Activated T-helper 17 cell treated with anti-CD3 and anti-CD28 coated beads, Interleukin-2, amount 50 U/mL, for 72 hours (primary cell): Measurements from ENCODE around the gene RNF214. TPM values are rescaled to one million over a fixed set of nuclear protein-coding genes. Genes with fewer than 3 reads are reported as not detected.
A peak's percentile ranks its signal among the peaks of the same experiment; 100 is the strongest.

Experiments used
- ATAC-seq: fragments of 150-1000 bp; cut with Tn5 transposase; replicated peaks from 2 replicates; pipeline ENCODE4 v1.10.0; 2021; ENCODE audit warnings: mild to moderate bottlenecking, moderate library complexity
- H3K27ac Mint-ChIP-seq: one replicate; pipeline ENCODE4 v1.8.0; 2022; ENCODE audit warnings: mixed read lengths
- H3K27me3 Mint-ChIP-seq: one replicate; pipeline ENCODE4 v1.8.0; 2022; ENCODE audit warnings: mixed read lengths
- H3K36me3 Mint-ChIP-seq: one replicate; pipeline ENCODE4 v1.8.0; 2022; ENCODE audit warnings: low read depth, mild to moderate bottlenecking, mixed read lengths
- H3K4me1 Mint-ChIP-seq: one replicate; pipeline ENCODE4 v1.8.0; 2022; ENCODE audit warnings: mixed read lengths
- H3K4me3 Mint-ChIP-seq: one replicate; pipeline ENCODE4 v1.8.0; 2022; ENCODE audit warnings: mild to moderate bottlenecking, mixed read lengths
- H3K9me3 Mint-ChIP-seq: one replicate; pipeline ENCODE4 v1.8.0; 2022; ENCODE audit warnings: mixed read lengths
- total RNA-seq, 2 donors: library from RNA; stranded (reverse); gene quantifications; one replicate each; pipeline ENCODE4 v1.2.3, GENCODE V29; 2022

RNF214 gene
- total RNA-seq, 2 donors from 2014 or later = 15.3 to 18.6 TPM

DNA sequence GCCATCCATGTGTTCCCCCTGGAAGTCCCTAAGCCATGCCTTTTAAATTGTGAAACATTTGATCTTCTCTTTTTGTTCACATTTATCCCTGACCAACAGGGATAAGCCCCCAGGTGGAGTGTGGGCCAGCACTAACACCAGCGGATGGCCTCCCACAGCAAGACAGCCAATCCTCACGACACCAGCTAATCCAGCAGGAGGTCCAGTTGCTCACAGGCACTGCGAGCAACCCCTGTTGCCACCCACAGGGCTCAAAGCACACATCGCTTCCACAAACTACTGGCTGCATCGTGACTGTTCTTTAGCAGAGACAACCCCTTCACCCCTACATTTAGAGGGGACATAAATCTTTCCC lies 2.6 kb upstream of the RNF214 start:
- Mint-ChIP-seq H3K4me1 (peaks cover 33% of the 10 kb centered on the region), H3K36me3 (peaks cover 72% of the 10 kb centered on the region), H3K9me3 (no peaks in the 10 kb centered on the region), H3K27me3 (no peaks in the 10 kb centered on the region), H3K27ac (peak overlapping the region; percentile 98), H3K4me3 (peak overlapping the region; percentile 89)
- ATAC-seq = peak; percentile 1

DNA sequence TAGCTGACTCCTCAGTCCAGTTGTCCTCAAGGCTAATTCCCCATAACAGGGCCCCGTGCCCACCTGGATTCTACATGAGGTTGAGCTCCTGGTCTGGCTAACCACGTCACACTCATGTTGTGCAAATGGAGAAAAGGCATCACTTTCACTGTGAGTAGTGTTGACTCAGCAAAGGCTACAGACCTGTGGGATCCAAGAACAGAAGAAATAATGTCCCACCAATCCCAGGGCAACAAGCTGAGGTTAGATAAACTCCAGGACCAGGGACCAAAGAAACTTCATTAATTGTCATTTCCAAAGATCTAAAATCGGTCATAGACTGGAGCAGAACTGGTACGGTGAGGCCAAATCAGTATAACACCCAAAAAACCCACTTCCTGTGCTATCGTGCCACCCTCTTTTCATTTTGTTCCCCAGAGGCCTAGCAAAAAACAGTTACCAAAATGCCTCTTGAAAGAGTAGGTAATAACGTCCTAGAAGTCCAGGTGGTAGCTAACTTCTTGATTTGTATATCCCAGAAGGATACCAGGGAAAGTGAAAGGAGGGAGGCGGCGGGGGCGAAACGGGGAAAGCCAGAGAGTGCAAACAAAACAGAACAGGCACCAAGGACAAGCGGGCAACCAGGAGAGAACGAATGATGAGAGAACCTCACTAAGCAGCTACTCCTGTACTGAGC lies 2.0 kb upstream of the RNF214 start:
- Mint-ChIP-seq H3K36me3 (peaks cover 67% of the 10 kb centered on the region), H3K27me3 (no peaks in the 10 kb centered on the region), H3K9me3 (no peaks in the 10 kb centered on the region), H3K4me1 (peaks cover 33% of the 10 kb centered on the region), H3K27ac (peak overlapping the region; percentile 98), H3K4me3 (peak overlapping the region; percentile 89)
- peak; percentile 68 for ATAC-seq

DNA sequence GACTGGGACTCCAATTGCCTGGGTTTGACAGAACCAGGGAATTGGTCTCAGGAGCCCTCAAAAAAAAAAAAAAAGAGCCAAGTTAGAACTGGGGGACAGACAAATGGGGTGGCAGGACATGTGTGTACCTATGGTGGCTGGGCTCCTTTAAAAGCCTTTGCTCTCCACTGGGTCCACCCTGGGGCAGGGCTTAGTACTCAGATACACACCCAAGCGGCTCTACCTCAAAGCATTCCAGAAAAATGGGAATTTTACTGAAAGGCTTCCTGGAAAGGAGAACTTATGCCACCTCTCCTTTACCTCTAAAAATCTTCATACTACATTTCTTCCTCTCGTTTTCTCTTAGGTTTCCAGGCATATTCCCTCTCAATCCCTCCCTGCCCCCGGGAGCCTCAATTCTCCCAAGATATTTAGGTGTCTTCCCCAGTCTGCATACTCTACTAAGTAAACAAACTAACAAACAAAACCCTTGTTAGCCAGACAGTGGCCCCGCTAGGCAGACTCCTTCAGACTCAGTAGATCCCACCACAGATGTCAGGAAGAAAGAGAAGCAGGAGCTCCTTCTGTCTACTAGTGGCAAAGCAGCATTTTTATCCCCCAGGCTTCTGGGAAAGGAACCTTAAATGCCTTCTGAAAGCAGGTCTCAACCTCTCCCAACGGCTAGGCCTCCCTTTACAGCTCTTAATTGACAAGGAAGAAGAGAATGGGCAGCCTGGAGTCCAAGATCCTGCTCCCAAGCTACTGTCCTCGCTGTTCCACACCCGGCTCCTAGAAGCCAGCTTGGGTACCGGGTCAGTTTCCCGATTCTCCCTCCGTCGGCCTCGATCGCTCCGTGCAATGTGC lies 1.3 kb upstream of the RNF214 start:
- ATAC-seq = no peak
- H3K4me1 Mint-ChIP-seq = peaks cover 33% of the 10 kb centered on the region
- no peaks in the 10 kb centered on the region for H3K27me3 Mint-ChIP-seq
- H3K27ac Mint-ChIP-seq = peak overlapping the region; percentile 98
- H3K9me3 Mint-ChIP-seq = no peaks in the 10 kb centered on the region
- H3K36me3 Mint-ChIP-seq = peaks cover 59% of the 10 kb centered on the region
- H3K4me3 Mint-ChIP-seq = peak overlapping the region; percentile 89

DNA sequence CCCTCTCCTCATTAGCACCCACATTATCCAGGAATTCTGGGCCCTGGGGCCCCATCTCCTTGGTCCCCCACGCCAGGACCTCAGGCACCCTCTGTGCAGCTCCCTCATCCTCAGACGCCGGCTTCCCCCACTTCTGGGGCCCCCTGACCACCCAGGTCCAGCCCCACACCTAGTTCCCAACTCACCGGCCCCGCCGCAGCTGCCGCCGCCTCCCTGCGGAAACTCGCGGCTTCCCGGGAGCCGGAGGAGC lies 704 bp upstream of the RNF214 start, which contains the start of gene PCSK7:
Gene PCSK7 (minus strand): TSS at position 232 of the 250 bp plus-strand sequence. CDS start 2,229 bp downstream, outside the sequence.
- Mint-ChIP-seq H3K4me3 (peak within 1 kb of the TSS; percentile 89), H3K27ac (peak within 1 kb of the TSS; percentile 98), H3K9me3 (no peaks in the 10 kb centered on the region), H3K36me3 (peaks cover 54% of the 10 kb centered on the region), H3K4me1 (peaks cover 29% of the 10 kb centered on the region), H3K27me3 (no peaks in the 10 kb centered on the region)
- no peak for ATAC-seq

DNA sequence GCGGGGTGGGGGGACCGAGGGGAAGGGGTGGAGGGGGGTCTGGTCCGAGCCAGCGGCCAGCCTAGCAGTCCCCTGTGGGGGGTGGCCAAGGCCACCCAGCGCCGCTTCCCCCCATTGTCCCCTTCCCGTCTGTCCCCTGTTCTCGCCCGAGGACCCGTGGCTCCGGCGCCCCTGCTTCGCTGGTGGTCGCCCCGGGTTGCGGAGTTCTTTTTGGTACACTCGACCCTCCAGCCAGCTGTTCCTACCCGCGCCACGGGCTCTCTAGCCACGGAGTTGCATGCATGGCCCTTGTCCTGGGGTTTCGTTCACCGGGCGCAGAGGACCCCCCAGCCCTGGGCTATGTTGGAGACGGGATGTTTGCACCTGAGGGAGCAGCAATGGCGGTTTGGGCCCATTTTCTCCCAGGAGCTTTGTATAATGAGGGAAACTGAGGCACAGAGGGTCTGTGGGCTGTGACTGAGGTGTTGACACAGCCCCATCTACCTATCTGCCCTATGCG lies 489 bp downstream of the RNF214 start:
- Mint-ChIP-seq H3K36me3 (peaks cover 42% of the 10 kb centered on the region), H3K27ac (peak overlapping the region; percentile 87), H3K9me3 (no peaks in the 10 kb centered on the region), H3K27me3 (no peaks in the 10 kb centered on the region), H3K4me1 (peaks cover 28% of the 10 kb centered on the region), H3K4me3 (peak overlapping the region; percentile 89)
- ATAC-seq = no peak

DNA sequence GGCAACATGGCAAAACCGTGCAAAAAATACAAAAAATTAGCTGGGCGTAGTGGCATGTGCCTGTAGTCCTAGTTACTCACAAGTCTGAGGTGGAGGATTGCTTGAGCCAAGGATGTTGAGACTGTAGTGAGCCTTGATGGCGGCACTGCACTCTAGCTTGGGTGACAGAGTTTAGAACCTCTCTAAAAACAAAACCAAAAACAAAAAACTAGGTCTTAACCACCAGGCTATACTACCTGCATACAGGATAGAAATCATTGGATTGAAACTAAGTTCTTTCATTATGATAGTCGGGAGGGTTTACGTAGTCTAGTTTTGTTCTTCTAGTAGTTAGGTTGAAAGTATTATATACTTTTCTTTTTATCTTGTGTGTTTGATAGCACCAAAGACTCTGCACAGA lies 5.8 kb downstream of the RNF214 start:
- Mint-ChIP-seq H3K27me3 (no peaks in the 10 kb centered on the region), H3K27ac (peak overlapping the region; percentile 67)

DNA sequence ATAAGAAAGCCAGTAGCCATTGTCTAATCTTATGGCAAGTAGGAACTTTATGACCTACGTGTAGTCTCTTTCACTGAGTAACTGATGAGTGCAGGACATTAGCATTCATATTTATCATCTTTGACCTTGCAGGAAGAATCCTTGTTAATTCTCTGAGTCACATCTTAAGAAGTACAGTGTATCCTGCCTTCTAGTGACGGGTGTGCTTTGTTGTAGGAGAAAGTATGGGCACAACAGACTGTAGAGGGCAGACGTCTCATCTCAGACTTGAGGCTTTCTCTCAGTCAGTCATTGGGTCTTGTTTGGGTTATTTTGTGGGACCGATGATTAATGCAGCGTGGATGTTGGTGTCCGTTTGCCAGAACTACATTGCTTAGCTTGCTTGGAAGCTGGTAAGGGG lies 6.8 kb downstream of the RNF214 start:
- Mint-ChIP-seq H3K27ac (peak overlapping the region; percentile 67), H3K36me3 (peaks cover 48% of the 10 kb centered on the region), H3K4me1 (no peaks in the 10 kb centered on the region), H3K4me3 (no peak overlapping the region), H3K9me3 (no peaks in the 10 kb centered on the region), H3K27me3 (no peaks in the 10 kb centered on the region)
- no peak for ATAC-seq

More for the DNA sequence above, 5.8 kb downstream of the RNF214 start:
- ATAC-seq = peak; percentile 92
- Mint-ChIP-seq H3K4me1 (peaks cover 5% of the 10 kb centered on the region), H3K4me3 (no peak overlapping the region), H3K36me3 (peaks cover 39% of the 10 kb centered on the region), H3K9me3 (no peaks in the 10 kb centered on the region)

DNA sequence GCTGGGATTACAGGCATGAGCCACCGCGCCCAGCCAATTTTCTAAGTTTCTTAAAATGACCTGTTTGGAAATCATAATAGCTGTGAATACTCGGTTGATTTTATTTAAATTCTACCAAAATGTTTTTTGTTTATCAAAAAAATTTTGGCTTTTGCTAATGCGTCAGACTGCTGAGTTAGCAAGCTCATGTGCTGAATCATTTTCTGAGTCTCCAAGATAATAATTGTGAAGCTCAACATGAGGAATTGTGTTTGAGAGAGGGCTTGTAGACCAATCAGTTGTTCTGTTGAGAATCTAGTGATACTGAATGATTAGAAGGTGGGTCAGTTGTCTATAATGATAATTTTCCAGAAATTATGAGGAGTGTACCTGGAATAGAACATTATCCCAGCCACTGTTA lies 15.9 kb downstream of the RNF214 start:
- no peaks in the 10 kb centered on the region for H3K27me3 Mint-ChIP-seq
- peaks cover 80% of the 10 kb centered on the region for H3K36me3 Mint-ChIP-seq
- no peaks in the 10 kb centered on the region for H3K4me1 Mint-ChIP-seq
- no peaks in the 10 kb centered on the region for H3K9me3 Mint-ChIP-seq
- no peak for ATAC-seq
- no peak overlapping the region for H3K4me3 Mint-ChIP-seq
- H3K27ac Mint-ChIP-seq = no peak overlapping the region

DNA sequence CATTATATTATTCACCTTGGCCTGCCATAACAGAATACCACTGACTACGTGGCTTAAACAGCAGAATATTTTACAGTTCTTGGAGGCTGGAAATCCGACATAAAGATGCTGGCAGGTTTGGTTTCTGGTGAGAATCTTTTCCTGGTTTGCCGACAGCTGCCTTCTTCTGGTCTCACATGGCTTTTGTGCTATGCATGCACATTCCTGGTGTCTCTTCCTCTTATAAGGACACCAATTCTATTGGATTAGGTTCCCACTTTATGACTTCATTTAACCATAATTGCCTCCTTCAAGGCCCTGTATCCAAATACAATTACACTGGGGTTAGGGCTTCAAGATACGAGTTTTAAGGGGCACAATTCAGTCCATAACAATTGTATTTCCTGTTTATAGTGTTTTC lies 17.1 kb downstream of the RNF214 start:
- Mint-ChIP-seq H3K27ac (peak overlapping the region; percentile 10), H3K27me3 (no peaks in the 10 kb centered on the region), H3K36me3 (peaks cover 81% of the 10 kb centered on the region), H3K9me3 (no peaks in the 10 kb centered on the region), H3K4me1 (no peaks in the 10 kb centered on the region), H3K4me3 (no peak overlapping the region)
- no peak for ATAC-seq

DNA sequence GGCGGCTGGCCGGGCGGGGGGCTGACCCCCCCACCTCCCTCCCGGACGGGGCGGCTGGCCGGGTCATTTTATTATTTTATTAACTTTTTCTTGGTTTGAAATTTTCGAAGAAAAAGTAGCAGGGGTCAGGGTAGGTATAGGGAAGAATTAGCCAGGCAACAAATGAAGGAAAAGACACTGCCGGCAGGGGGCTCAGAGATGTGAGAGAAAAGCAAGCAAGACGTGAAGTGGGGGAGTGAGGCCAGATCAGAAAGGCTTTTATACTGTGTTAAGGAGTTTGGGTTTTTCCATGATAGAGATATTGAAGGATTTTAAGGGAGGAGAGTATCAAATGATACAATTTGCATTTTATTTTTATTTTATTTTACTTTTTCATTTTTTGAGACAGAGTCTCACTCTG lies 19.0 kb downstream of the RNF214 start:
- H3K4me3 Mint-ChIP-seq = no peak overlapping the region
- H3K36me3 Mint-ChIP-seq = peaks cover 74% of the 10 kb centered on the region
- no peak for ATAC-seq
- no peaks in the 10 kb centered on the region for H3K27me3 Mint-ChIP-seq
- H3K4me1 Mint-ChIP-seq = peaks cover 5% of the 10 kb centered on the region
- H3K27ac Mint-ChIP-seq = no peak overlapping the region
- H3K9me3 Mint-ChIP-seq = no peaks in the 10 kb centered on the region

DNA sequence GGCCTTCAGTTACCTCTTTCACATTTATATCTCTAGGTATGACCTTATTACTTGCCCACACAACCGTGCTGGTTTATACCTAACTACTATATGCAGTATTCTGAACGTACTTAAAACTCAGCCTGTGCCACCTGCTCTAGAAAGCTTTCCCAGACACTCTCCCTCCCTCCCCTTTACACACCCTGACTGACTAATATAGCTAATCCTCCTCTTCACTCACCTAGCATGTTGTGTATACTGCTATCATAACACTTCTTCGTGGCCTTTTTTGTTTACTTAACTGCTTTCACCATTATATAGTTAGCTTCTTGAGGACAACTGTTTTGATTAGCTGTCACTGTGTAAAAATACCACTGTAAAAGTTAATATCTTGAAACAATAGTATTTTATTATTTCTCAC lies 23.5 kb downstream of the RNF214 start:
- peaks cover 9% of the 10 kb centered on the region for H3K4me1 Mint-ChIP-seq
- no peak for ATAC-seq
- H3K36me3 Mint-ChIP-seq = peaks cover 49% of the 10 kb centered on the region
- H3K27me3 Mint-ChIP-seq = no peaks in the 10 kb centered on the region
- H3K4me3 Mint-ChIP-seq = no peak overlapping the region
- no peaks in the 10 kb centered on the region for H3K9me3 Mint-ChIP-seq
- H3K27ac Mint-ChIP-seq = peak overlapping the region; percentile 75

DNA sequence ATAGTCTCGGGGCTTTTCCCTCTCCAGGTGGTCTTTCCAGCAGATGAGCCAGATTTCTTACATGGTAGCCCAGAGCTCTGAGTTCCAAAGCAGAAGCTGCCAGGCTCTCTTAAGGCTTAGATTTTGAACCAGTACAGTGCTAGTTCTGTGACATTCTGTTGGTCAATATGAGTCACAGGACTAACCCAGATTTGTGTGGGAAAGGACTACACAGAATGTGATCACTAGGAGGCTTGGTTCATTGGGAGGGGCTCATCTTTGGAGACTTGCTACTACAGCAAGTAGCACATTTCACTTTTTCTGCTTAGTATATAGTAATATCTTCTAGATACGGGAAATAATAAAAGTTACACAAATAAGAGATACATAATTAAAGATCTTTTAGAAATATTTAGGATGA lies 24.1 kb downstream of the RNF214 start:
- H3K4me3 Mint-ChIP-seq = no peak overlapping the region
- H3K9me3 Mint-ChIP-seq = no peaks in the 10 kb centered on the region
- peaks cover 50% of the 10 kb centered on the region for H3K36me3 Mint-ChIP-seq
- H3K27ac Mint-ChIP-seq = peak overlapping the region; percentile 6
- ATAC-seq = peak; percentile 51
- H3K4me1 Mint-ChIP-seq = peaks cover 9% of the 10 kb centered on the region
- H3K27me3 Mint-ChIP-seq = no peaks in the 10 kb centered on the region

DNA sequence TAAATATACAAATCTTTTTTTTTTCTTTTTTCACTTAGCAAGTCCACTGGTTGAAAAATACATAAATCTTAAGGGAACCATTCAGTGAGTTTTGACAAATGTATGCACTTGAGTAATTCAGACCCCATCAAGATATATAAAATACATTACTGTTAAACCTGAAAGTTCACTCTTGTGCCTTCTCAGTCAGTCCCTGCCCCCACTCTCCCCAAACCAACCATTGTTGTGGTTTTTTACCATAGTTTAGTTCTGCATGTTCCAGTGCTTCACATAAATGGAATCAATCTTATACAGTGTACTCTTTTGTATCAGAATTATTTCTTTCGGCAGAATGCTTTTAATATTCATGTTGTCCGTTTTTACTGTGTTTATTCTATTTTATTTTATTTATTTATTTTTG lies 26.1 kb downstream of the RNF214 start:
- ATAC-seq = no peak
- Mint-ChIP-seq H3K9me3 (no peaks in the 10 kb centered on the region), H3K36me3 (peaks cover 44% of the 10 kb centered on the region), H3K4me3 (no peak overlapping the region), H3K27me3 (no peaks in the 10 kb centered on the region), H3K4me1 (peaks cover 13% of the 10 kb centered on the region), H3K27ac (no peak overlapping the region)

DNA sequence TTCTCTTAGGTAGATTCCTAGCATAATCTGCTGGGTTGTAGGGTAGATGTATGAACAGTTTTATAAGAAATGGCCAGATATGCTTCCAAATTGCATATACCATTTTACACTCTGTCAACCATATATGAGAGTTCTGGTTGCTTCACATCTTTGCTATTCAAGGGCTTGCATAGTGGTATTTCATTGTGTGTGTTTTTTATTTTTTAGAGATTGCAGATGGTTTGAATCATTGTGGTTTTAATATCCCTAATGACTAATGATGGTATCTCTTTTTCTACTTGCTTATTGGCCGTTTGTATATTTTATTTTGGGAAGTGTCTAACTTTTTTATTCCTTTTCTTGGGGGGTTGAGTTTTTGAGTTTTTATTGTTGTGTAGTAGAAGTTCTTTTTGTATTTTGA lies 26.9 kb downstream of the RNF214 start:
- ATAC-seq = no peak
- no peaks in the 10 kb centered on the region for H3K9me3 Mint-ChIP-seq
- H3K4me1 Mint-ChIP-seq = peaks cover 13% of the 10 kb centered on the region
- no peak overlapping the region for H3K27ac Mint-ChIP-seq
- no peak overlapping the region for H3K4me3 Mint-ChIP-seq
- H3K36me3 Mint-ChIP-seq = peaks cover 36% of the 10 kb centered on the region
- H3K27me3 Mint-ChIP-seq = no peaks in the 10 kb centered on the region
